GM10847 (cell line): ENCODE data around the gene LRRC73.
A peak's percentile ranks its signal among the peaks of the same experiment; 100 is the strongest.

Source experiments
- POLR2A ChIP-seq: IDR thresholded peaks from 2 replicates; pipeline ENCODE4 v1.6.1; 2011; ENCODE audit not compliant: insufficient read length; ENCODE audit errors: extremely low read depth

The LRRC73 gene

DNA sequence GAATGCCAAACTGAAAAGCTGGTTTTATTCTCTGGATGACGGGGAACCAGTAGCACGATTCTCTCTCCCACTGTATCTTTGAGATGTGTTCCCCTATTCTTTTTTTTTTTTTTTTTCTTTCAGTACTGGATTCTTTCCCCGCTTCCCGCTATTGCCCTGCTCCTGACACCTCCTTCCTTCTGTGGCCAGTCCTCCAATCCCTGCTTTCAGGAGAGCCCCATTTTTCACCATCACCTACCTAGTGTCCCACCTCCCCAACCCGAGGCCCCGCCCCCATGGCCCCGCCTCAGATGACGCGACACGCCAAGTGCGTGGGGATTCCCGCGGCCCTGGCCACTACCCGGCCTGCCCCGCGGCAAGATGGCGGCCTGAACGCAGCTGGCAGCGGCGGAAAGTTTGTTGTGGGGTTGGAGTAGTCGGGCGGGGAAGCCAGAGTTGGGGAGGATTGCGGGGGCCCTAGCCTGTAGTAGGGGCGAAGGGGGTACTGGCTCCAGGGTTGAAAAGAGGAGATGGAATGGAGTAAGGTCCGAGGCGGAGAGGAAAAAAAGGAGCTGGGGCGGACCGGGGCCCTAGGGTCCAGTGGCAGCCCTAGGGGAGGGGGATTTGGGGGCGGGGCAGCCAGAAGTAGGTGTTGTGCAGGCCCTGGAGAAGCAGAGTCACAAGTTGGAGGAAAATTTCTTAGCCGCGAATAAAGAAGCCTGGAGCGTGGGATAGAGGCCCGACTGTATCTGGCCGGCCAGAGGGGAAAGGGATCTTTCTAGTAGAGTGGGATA lies 32.7 kb downstream of the LRRC73 start, which contains the start of gene TJAP1:
TSS of gene TJAP1 (plus strand) at position 336 of the 773 bp plus-strand sequence. CDS start 21,432 bp downstream, outside the sequence.
- peak; percentile 88 for TF ChIP-seq POLR2A

DNA sequence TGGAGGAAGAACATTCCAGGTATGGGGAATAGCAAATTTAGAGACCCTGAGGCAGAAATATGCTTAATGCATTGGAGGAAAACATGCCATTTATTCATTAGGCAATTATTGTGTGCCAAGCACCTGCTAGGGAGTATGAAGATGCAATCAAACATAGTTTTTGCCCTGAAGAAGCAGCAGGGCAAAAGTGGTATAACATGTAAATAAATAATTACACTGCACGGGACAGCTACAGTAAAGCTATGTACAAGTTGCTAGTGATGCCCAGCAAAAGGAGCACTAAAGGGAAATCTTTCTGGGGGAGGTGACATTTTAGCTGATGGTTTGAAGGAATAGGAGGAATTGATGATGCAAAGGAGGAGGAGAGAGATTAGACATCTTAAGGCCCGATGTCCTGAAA lies 33.4 kb downstream of the LRRC73 start:
- TF ChIP-seq POLR2A: no peak

DNA sequence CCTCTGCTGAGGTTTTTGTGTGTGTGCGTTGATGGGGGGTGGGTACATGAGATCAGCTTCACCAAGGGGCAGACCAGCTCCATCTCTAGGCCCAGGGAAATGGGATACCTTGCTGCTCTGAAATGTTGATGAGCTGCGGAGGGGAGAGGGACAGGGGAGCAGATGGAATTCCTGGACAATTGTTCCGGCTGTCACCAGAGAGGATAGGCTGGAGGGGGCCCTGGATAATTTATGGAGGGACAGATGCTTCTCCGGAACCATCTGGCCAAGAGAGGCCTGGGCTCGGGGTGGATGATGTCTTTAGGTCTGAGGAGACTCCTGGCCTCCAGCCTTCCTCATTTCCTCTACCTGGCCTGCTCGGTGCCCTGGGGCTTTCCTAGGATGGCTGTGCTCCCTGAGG lies 34.6 kb downstream of the LRRC73 start:
- TF ChIP-seq POLR2A: no peak

DNA sequence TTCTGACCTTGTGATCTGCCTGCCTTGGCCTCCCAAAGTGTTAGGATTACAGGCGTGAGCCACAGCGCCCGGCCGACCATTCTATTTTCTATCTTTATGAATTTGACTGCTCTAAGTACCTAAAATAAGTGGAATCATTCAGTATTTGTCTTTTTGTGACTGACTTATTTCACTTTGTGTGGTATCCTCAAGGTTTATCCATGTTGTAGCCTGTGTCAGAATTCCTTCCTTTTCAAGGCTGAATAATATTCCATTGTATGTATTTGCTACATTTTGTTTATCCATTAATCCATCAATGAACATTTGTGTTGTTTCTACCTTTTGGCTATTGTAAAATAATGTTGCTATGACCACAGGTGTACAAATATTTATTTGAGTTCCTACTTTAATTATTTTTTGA lies 37.6 kb downstream of the LRRC73 start:
- TF ChIP-seq POLR2A: no peak

DNA sequence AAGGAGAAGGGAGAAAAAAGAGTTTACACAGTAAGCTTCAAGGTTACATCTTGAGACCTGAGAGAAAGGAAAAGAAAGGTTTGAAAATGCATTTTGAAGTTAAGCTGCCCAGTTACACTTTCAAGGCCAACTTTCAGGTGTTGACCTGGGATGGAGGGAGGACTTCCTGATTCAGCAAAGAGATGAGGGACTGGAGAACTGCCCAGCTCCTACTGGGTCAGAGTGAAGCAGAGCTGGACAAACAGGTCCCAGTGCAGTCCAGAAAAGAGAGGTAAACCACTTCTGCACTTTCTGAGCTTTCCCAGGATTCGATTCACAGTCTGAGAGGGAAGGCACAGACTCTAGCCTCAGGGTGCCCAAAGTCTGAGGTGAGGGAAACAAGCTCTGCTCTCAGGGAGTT lies 38.7 kb downstream of the LRRC73 start:
- no peak for TF ChIP-seq POLR2A

DNA sequence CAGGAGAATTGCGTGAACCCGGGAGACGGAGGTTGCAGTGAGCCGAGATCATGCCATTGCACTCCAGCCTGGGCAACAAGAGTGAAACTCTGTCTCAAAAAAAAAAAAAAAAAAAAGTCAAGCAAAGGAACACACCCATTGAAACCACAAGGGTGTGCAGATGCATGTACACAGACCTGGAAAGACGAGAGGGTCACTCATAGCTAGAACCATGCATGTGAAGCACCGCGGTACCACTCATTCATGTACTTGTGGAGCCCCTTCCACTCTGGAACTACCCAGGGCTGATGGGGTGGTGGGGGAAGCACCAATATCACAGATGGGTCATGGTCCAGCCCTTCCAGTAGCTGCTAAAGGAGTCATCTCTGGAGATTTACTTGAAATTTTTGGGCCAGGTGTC lies 40.2 kb downstream of the LRRC73 start:
- TF ChIP-seq POLR2A: no peak

DNA sequence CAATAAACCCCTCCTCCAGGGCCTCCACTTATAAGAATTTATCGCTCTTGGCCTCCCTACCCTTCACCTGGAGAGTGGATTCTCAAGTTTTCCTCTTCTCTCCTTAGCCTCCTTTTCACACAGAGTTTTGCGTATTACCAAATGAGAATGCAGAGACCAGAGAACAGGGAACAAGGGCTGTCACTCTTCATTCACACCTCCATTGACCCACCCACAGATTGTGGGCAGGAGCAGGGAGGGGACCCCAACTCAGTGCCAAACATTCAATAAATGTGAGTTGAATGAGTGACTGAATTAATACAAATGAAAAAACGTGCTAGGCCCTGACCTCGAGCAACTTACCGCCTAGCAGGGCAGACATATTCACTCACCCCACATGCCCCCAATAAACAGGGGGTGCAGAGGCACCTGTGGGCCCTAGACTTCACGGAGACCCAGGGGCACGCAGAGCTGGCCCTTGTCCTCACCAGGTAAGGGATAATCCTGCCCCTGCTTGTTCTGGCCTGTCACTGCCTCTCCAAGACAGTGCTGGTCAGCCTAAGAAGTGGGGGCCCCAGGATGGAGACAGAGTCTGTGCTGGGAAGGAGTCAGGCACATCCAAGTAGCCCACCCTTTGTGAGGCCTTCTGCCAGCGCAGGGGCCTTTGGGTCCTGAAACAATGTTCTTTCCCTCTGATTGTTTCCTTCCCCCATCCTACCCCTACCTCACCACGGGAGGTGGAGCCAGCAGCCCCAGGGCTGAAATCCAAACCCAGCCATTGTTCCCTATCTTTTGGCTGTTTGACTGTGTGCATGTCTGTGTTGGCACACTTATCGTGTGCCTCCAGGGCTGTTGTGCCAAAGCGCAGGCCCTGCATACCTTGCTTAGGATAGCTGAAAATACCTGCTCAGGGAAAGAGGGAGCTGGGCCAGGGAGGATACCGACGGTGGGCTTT lies 41.1 kb downstream of the LRRC73 start:
- no peak for TF ChIP-seq POLR2A

DNA sequence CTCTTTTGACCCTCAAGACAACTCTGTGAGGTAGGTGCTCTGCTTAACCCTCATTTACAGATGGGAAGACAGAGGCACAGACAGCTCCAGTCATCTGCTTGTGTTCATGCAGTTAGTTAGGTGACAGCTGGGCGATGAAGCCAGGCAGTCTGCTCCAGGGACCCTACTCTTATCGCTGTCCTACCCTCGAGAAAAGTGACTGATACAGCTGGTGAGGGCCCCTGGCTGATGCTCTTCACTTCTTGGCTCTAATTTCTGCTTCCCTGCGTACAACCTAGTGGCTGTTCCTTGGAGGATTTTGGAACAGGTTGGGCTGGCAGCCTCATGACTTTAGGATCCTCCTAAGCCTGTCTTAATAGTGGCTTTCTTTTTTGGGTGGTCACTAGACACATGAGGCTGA lies 41.9 kb downstream of the LRRC73 start:
- TF ChIP-seq POLR2A: no peak

DNA sequence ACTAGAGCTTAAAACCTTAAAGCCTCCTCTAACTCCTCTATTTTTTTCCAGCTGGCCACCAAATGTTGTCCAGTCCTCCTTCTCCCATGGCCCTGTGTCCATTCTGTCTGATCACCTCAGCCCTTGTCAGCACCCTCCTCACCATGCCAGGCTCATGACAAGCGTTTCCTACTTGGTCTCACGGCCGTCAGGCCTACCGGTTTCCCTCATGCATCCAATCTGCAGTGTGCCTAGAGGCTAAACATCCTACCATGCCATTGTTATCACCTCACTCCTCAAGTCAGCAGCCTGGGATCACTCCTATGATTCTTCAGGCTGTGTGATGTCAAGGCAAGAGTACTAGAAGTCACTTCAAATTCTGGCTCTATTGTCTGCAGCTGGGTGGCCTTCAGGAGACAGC lies 42.4 kb downstream of the LRRC73 start:
- TF ChIP-seq POLR2A: no peak

DNA sequence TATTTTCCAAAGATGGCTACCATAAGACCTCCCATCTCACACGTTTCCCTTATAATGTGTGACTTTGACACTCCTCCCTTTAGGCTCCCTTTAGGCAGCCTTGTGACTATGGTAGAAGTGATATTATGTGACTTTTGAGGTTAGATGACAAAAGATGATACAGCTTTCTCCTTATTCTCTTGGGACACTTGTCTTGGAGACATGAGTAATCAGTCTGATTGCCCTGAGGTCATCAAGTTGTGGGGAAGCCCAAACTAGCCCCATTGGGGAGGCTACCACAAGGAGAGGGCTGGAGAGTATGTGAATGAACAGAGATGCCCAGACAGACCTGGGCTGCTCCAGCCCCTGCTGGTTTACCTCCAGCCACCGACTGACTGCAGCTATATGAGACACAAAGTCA lies 44.2 kb downstream of the LRRC73 start:
- no peak for TF ChIP-seq POLR2A

DNA sequence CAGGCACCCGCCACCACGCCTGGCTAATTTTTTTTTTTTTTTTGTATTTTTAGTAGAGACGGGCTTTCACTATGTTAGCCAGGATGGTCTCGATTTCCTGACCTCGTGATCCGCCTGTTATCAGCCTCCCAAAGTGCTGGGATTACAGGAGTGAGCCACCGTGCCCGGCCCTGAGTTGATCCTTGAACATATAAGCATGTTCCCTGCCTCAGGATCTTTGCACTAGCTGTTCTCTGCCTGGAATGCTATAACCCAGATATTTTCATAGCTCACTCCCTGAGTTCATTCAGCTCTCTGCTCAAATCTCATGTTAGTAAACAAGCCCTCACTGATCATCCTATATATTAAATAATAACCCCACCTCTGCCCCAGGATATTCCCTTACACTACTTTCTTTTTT lies 45.8 kb downstream of the LRRC73 start:
- TF ChIP-seq POLR2A: no peak

DNA sequence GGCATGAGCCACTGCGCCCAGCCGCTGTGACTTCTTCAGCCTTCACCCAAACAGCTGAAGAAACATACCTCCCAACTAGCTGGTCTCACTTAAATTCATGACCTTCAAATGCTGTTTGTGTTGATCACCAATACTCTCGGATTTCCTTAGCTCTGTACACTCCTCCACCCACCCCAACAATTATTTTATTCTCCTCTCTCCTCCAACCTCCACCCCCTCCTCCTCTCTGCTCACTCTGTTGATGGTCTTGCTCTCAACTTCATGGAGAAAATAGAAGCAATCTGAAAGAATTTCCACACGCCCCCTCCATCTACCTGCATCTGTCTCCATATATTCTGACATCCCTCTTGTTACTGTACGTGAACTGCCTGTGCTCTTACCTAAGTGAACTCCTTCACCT lies 48.2 kb downstream of the LRRC73 start:
- no peak for TF ChIP-seq POLR2A

DNA sequence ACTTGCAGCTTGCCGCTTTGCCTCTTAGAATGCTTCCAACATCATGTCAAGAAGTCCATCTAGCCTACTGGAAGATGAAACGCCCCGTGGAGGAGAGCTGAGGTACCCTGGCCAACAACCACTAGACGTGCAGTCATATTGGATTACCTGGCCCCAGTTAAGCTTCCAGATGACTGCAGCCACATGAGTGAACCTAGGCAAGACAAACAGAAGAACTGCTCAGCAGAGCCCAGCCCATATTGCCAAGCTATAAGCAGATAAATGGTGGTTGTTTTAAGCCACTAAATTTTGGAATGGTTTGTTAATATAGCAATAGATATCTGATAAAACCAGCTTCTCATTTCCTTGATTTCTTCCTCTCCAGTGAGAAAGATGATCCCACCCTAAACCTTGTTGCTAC lies 50.1 kb downstream of the LRRC73 start:
- TF ChIP-seq POLR2A: no peak

DNA sequence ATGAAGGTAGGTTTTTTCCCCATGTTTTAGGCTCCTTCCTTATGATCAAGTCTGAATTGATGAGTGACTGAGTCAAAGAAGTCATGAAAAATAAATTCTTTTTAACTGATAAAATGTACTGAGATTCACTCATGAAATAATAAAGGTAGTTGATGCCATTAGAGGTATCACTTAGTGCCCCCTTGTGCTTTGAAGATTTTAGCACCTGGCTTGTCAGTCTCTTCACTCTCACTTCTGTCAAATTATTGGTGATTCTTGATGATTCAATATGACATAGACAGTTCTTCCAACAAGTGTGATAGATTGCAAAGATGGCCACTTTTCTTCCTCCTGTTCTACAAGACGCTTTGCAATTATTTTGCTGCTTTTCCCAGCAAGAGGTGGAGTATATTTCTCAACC lies 50.6 kb downstream of the LRRC73 start:
- no peak for TF ChIP-seq POLR2A

DNA sequence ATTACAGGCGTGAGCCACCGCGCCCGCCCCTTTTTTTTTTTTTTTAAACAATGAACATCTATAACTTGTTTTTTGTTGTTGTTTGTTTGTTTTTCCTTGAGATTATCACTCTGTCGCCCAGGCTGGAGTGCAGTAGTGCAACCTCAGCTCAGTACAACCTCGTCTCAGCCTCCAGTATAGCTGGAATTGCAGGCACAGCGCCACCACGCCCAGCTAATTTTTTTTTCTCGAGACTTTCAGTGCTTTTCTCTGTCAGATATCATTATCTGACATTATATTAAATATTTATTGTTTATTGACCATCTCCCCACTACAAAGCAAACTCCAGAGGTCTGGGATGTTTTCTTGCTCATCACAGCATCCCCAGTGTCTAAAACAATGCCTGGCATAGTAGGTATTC lies 52.5 kb downstream of the LRRC73 start:
- no peak for TF ChIP-seq POLR2A
